Measurements from ENCODE around the gene FBXL14.
A peak's percentile ranks its signal among the peaks of the same experiment; 100 is the strongest.
"Not testable (repeated sequence)": the region's sequence is repeated elsewhere in the genome, so short reads cannot be mapped to it uniquely, and the experiment has no call there.

FBXL14 gene

GRCh38 chr12:1566449-1567135, 27.8 kb downstream of the FBXL14 start:
- DNase-seq = no peak

GRCh38 chr12:1565172-1565571, 29.2 kb downstream of the FBXL14 start:
- no peak for DNase-seq

GRCh38 chr12:1564067-1564466, 30.3 kb downstream of the FBXL14 start:
- DNase-seq = no peak

GRCh38 chr12:1562813-1563407, 31.5 kb downstream of the FBXL14 start:
- DNase-seq = no peak

GRCh38 chr12:1560704-1561103, 33.7 kb downstream of the FBXL14 start:
- no peak for DNase-seq

GRCh38 chr12:1559676-1560091, 34.7 kb downstream of the FBXL14 start:
- no peak for DNase-seq

GRCh38 chr12:1558108-1558507, 36.3 kb downstream of the FBXL14 start:
- not testable (repeated sequence) for DNase-seq

GRCh38 chr12:1553987-1554982, 40.1 kb downstream of the FBXL14 start:
- peak; percentile 65 for DNase-seq

GRCh38 chr12:1553536-1553935, 40.8 kb downstream of the FBXL14 start:
- DNase-seq = no peak

- DNase-seq = no peak
These were observed 41.4 kb downstream of the FBXL14 start for GRCh38 chr12:1552911-1553491.

GRCh38 chr12:1552171-1552570, 42.2 kb downstream of the FBXL14 start:
- no peak for DNase-seq

GRCh38 chr12:1551496-1551895, 42.9 kb downstream of the FBXL14 start:
- DNase-seq = no peak

GRCh38 chr12:1546931-1547640, 47.3 kb downstream of the FBXL14 start:
- no peak for DNase-seq

- DNase-seq = no peak
These were observed 49.2 kb downstream of the FBXL14 start for GRCh38 chr12:1544996-1545700.

- no peak for DNase-seq
These were observed 51.8 kb downstream of the FBXL14 start for GRCh38 chr12:1542599-1542998.

GRCh38 chr12:1540690-1541089, 53.7 kb downstream of the FBXL14 start:
- DNase-seq = no peak

GRCh38 chr12:1539135-1539534, 55.2 kb downstream of the FBXL14 start:
- DNase-seq = no peak

GRCh38 chr12:1536817-1537216, 57.6 kb downstream of the FBXL14 start:
- DNase-seq = no peak

- DNase-seq = no peak
These were observed 59.6 kb downstream of the FBXL14 start for GRCh38 chr12:1534748-1535147.

- DNase-seq = peak; percentile 77
These were observed 60.6 kb downstream of the FBXL14 start for GRCh38 chr12:1533602-1534304.

- DNase-seq = peak; percentile 65
These were observed 61.2 kb downstream of the FBXL14 start for GRCh38 chr12:1533205-1533601.

All from activated CD8-positive, alpha-beta memory T cell treated with anti-CD3 and anti-CD28 coated beads for 24 hours (primary cell).